Mammary epithelial cell (primary cell): ENCODE results near the gene SLC17A9.

Source experiments
- CTCF ChIP-seq, 2 donors: IDR thresholded peaks in 1 of 2; conservative IDR thresholded peaks in 1 of 2; 2 replicates each; pipeline ENCODE4 v1.5.1; 2011 to 2012; ENCODE audit warnings: inconsistent platforms in 2 of 2, low read length in 2 of 2, mild to moderate bottlenecking in 2 of 2, control low read depth in 1 of 2, low read depth in 1 of 2; ENCODE audit not compliant: insufficient read depth in 1 of 2; ENCODE audit errors: extremely low read depth in 1 of 2
- EZH2 ChIP-seq: IDR thresholded peaks from 2 replicates; pipeline ENCODE4 v1.6.1; 2012; ENCODE audit warnings: low read length, inconsistent platforms, borderline replicate concordance

- no peak for TF ChIP-seq CTCF (conservative IDR thresholded peaks at IDR 0.05 in 1 of 2, IDR thresholded peaks at IDR 0.05 in 1 of 2; ENCODE audit: extremely low read depth in 1 of 2, insufficient read depth in 1 of 2, low read depth in 1 of 2, low read length in 2 of 2)
- no peak for TF ChIP-seq EZH2
Measured at GRCh38 chr20:62910217-62910766, 42.2 kb upstream of the SLC17A9 start.
